HEK293 (cell line): ENCODE data around the gene MGAT4B.

Experiments used
- CTCF ChIA-PET: fragments of 350-600 bp; formaldehyde crosslinking; extraction: SDS; loops from one replicate; lab custom pipeline; 2021; ENCODE audit warnings: antibody characterized with exemption; lab: Yijun Ruan, JAX
- POLR2A ChIA-PET: fragments of 300-600 bp; formaldehyde crosslinking; extraction: SDS; loops from one replicate; lab custom pipeline; 2020; ENCODE audit warnings: antibody characterized with exemption, inconsistent platforms; lab: Yijun Ruan, JAX
- H3K27ac ChIP-seq: fragments of 200-500 bp; sonication (Bioruptor generic); 2 replicates; pipeline ENCODE4 v1.5.1; 2014; ENCODE audit warnings: low read depth, low read length, control low read depth, inconsistent platforms; ENCODE audit errors: extremely low read depth
- H3K36me3 ChIP-seq, 2 experiments: fragments of 200-500 bp in 1 of 2; sonication (Bioruptor generic) in 1 of 2; 1 replicate in 1 of 2; 2 replicates in 1 of 2; pipeline ENCODE4 v1.5.1; 2014 to 2017; ENCODE audit warnings: inconsistent platforms in 2 of 2, low read length in 2 of 2; ENCODE audit not compliant: control insufficient read depth in 2 of 2, insufficient read depth in 1 of 2
- H3K4me1 ChIP-seq: fragments of 200-500 bp; sonication (Bioruptor generic); 2 replicates; pipeline ENCODE4 v1.5.1; 2014; ENCODE audit warnings: mild to moderate bottlenecking, low read length, inconsistent platforms; ENCODE audit not compliant: control insufficient read depth, insufficient read depth
- H3K4me3 ChIP-seq: 2 replicates; pipeline ENCODE4 v1.5.1; 2011; ENCODE audit warnings: low read depth, mild to moderate bottlenecking, control low read depth, low read length, moderate library complexity
- H3K9me3 ChIP-seq: fragments of 200-500 bp; sonication (Bioruptor generic); 2 replicates; pipeline ENCODE4 v1.5.1; 2014; ENCODE audit warnings: low read depth, low read length, inconsistent platforms; ENCODE audit not compliant: control insufficient read depth, insufficient read depth
- AEBP2 ChIP-seq: fragments of 450-650 bp; formaldehyde crosslinking; IDR thresholded peaks from 2 replicates; pipeline ENCODE4 v1.5.1; 2016; ENCODE audit warnings: missing biosample characterization, missing genetic modification characterization, borderline replicate concordance
- GFI1B ChIP-seq: fragments of 450-650 bp; formaldehyde crosslinking; IDR thresholded peaks from 2 replicates; pipeline ENCODE4 v1.5.1; 2016; ENCODE audit warnings: missing biosample characterization, missing genetic modification characterization
- GLI4 ChIP-seq: fragments of 450-650 bp; formaldehyde crosslinking; IDR thresholded peaks from 2 replicates; pipeline ENCODE4 v1.5.1; 2016; ENCODE audit warnings: missing biosample characterization, missing genetic modification characterization
- PATZ1 ChIP-seq: fragments of 450-650 bp; formaldehyde crosslinking; IDR thresholded peaks from 2 replicates; pipeline ENCODE4 v1.5.1; 2016; ENCODE audit warnings: missing biosample characterization, missing genetic modification characterization
- PRDM2 ChIP-seq: fragments of 450-650 bp; formaldehyde crosslinking; IDR thresholded peaks from 2 replicates; pipeline ENCODE4 v1.5.1; 2016; ENCODE audit warnings: missing biosample characterization, missing genetic modification characterization, borderline replicate concordance
- TCF7L2 ChIP-seq: IDR thresholded peaks from 2 replicates; pipeline ENCODE4 v1.6.1; 2011; ENCODE audit warnings: low read depth, mild to moderate bottlenecking, inconsistent platforms, low read length, moderate library complexity, borderline replicate concordance
- ZEB2 ChIP-seq: fragments of 450-650 bp; formaldehyde crosslinking; IDR thresholded peaks from 2 replicates; pipeline ENCODE4 v1.5.1; 2016; ENCODE audit warnings: missing biosample characterization, missing genetic modification characterization
- ZFHX2 ChIP-seq: fragments of 450-650 bp; formaldehyde crosslinking; conservative IDR thresholded peaks from 2 replicates; pipeline ENCODE4 v1.5.1; 2016; ENCODE audit warnings: missing biosample characterization, missing genetic modification characterization
- ZNF112 ChIP-seq: fragments of 450-650 bp; formaldehyde crosslinking; IDR thresholded peaks from 2 replicates; pipeline ENCODE4 v1.5.0; 2017; ENCODE audit warnings: missing biosample characterization, missing genetic modification characterization
- ZNF133 ChIP-seq: fragments of 450-650 bp; formaldehyde crosslinking; IDR thresholded peaks from 2 replicates; pipeline ENCODE4 v1.5.1; 2016; ENCODE audit warnings: missing biosample characterization, missing genetic modification characterization
- ZNF16 ChIP-seq: fragments of 450-650 bp; formaldehyde crosslinking; IDR thresholded peaks from 2 replicates; pipeline ENCODE4 v1.5.1; 2016; ENCODE audit warnings: low read depth, missing biosample characterization, missing genetic modification characterization
- ZNF335 ChIP-seq: fragments of 450-650 bp; formaldehyde crosslinking; conservative IDR thresholded peaks from 2 replicates; pipeline ENCODE4 v1.5.1; 2016; ENCODE audit warnings: missing biosample characterization, missing genetic modification characterization
- ZNF366 ChIP-seq: fragments of 450-650 bp; formaldehyde crosslinking; conservative IDR thresholded peaks from 2 replicates; pipeline ENCODE4 v1.5.1; 2016; ENCODE audit warnings: missing biosample characterization, missing genetic modification characterization
- ZNF530 ChIP-seq: fragments of 450-650 bp; formaldehyde crosslinking; IDR thresholded peaks from 2 replicates; pipeline ENCODE4 v1.5.1; 2016; ENCODE audit warnings: low read depth, missing biosample characterization, missing genetic modification characterization
- ZNF555 ChIP-seq: fragments of 450-650 bp; formaldehyde crosslinking; conservative IDR thresholded peaks from 2 replicates; pipeline ENCODE4 v1.5.1; 2017; ENCODE audit warnings: missing biosample characterization, mild to moderate bottlenecking, missing genetic modification characterization, inconsistent platforms
- ZNF580 ChIP-seq: fragments of 450-650 bp; formaldehyde crosslinking; IDR thresholded peaks from 2 replicates; pipeline ENCODE4 v1.5.1; 2016; ENCODE audit warnings: missing biosample characterization, missing genetic modification characterization
- ZNF670 ChIP-seq: fragments of 450-650 bp; formaldehyde crosslinking; IDR thresholded peaks from 2 replicates; pipeline ENCODE4 v1.5.1; 2016; ENCODE audit warnings: missing biosample characterization, missing genetic modification characterization, low read depth
- ZNF692 ChIP-seq: fragments of 450-650 bp; formaldehyde crosslinking; IDR thresholded peaks from 2 replicates; pipeline ENCODE4 v1.5.1; 2016; ENCODE audit warnings: missing biosample characterization, missing genetic modification characterization
- ZSCAN16 ChIP-seq: fragments of 450-650 bp; formaldehyde crosslinking; IDR thresholded peaks from 2 replicates; pipeline ENCODE4 v1.5.1; 2016; ENCODE audit warnings: missing biosample characterization, missing genetic modification characterization
- ZSCAN5A ChIP-seq: fragments of 450-650 bp; formaldehyde crosslinking; IDR thresholded peaks from 2 replicates; pipeline ENCODE4 v1.5.1; 2016; ENCODE audit warnings: missing biosample characterization, missing genetic modification characterization

The MGAT4B gene

GRCh38 chr5:179786861-179787260 lies 19.8 kb downstream of the MGAT4B start:
- TF ChIP-seq ZNF335 (no peak), GFI1B (tag by site-specific recombination) (no peak), ZNF692 (0 out of 2 replicates have a peak, but pooled peaks have one; percentile 22), ZNF555 (no peak)
- H3K27ac ChIP-seq: no peak overlapping the region
- no peaks in the 10 kb centered on the region for H3K4me1 ChIP-seq
- no peaks in the 10 kb centered on the region for H3K9me3 ChIP-seq
- CTCF ChIA-PET: no interaction called here
- POLR2A ChIA-PET: interaction anchor here (1.6 kb wide), 1 partner anchor 24 kb away, joined by 4 read pairs; no protein-coding TSS in a partner anchor
- no peak overlapping the region for H3K4me3 ChIP-seq
- H3K36me3 ChIP-seq: peaks cover 0 to 5% of the 10 kb centered on the region in 2 experiments; a peak in 1 of 3 replicates

GRCh38 chr5:179783128-179783527 lies 23.5 kb downstream of the MGAT4B start:
- no peak for TF ChIP-seq ZNF366 (tag by site-specific recombination)
- no peak for TF ChIP-seq ZNF530
- no peak for TF ChIP-seq AEBP2 (tag by site-specific recombination)
- no peak for TF ChIP-seq ZNF112
- TF ChIP-seq ZSCAN5A (tag by site-specific recombination): no peak
- TF ChIP-seq ZNF133 (tag by site-specific recombination): no peak
- no peak for TF ChIP-seq ZEB2 (tag by site-specific recombination)
- no peak for TF ChIP-seq PRDM2 (tag by site-specific recombination)
- TF ChIP-seq ZSCAN16 (tag by site-specific recombination): no peak
- TF ChIP-seq GLI4 (tag by site-specific recombination): no peak
- no peak for TF ChIP-seq ZNF670 (tag by site-specific recombination)
- TF ChIP-seq ZNF580 (tag by site-specific recombination): no peak
- no peak for TF ChIP-seq ZFHX2 (tag by site-specific recombination)
- TF ChIP-seq TCF7L2: no peak
- TF ChIP-seq PATZ1 (tag by site-specific recombination): no peak
- TF ChIP-seq ZNF16 (tag by site-specific recombination): no peak
- no peaks in the 10 kb centered on the region for H3K9me3 ChIP-seq
- H3K27ac ChIP-seq: no peak overlapping the region
- H3K4me3 ChIP-seq: no peak overlapping the region
- ChIA-PET POLR2A (interaction anchor here (1.2 kb wide), 1 partner anchor 23 kb away, joined by 3 read pairs; no protein-coding TSS in a partner anchor), CTCF (interaction anchor here (0.6 to 1.0 kb wide), 3 partner anchors 20 to 119 kb away, joined by 3 to 7 read pairs (median 3); no protein-coding TSS in a partner anchor)
- H3K4me1 ChIP-seq: no peaks in the 10 kb centered on the region
- H3K36me3 ChIP-seq: peaks cover 4 to 27% of the 10 kb centered on the region in 2 experiments; a peak in 2 of 3 replicates
